HG03280 (cell line): ENCODE measurements around the gene MAPK4.
"Not testable (repeated sequence)": the region's sequence is repeated elsewhere in the genome, so short reads cannot be mapped to it uniquely, and the experiment has no call there.

Experiments used
- ATAC-seq: cut with Tn5 transposase; IDR thresholded peaks from one replicate; pipeline ENCODE4 v1.9.1; 2021; ENCODE audit warnings: mild to moderate bottlenecking, moderate library complexity; ENCODE audit not compliant: unreplicated experiment

Gene MAPK4

DNA sequence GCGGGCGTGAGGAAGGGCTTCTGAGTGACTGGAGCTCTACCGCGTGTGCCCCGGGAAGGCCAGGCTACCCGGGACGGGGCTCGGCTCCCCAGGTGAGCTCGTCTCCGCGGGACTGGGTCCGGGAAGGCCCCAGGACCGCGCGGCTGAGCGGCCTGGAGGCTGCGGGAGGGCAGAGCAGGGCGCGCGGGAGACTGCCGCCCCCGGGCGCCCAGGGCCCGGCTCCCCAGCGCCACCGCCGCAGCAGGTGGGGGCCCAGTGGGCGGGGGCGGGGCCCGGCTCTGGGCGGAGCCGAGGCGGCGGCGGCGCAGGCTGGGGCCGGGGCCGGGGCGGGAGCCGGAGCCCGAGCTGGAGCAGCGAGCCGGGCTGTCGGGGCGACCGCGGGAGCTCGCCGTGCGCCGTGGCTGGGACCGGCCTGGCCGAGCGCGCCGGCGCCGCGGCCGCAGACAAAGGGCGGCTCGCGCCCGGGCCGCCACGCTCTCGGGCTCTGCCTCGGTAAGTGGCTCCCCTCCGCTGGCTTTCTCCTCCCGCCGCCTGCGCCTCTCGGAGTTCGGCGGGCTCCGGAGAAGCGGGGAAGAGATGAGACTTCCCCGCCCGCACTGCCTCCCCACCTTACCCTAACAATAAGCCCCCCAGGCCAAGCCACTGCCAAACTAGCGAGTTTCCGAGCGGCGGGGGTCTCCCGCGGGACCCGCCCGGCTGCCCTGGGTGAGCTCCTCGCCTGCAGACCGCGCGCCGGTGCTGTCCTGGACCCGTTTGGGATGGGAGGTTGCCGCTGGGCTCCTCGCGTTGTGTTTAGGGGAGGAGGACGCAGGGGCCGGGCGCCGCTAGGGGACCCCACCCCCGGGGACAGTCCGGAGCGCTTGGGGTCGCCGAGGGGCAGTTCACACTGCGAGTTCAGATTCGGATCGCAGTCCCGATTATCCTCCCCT lies at the start of gene MAPK4:
Gene MAPK4 (plus strand): TSS at position 336 of the 929 bp plus-strand sequence. CDS start 103,872 bp downstream, outside the sequence.
- no peak for ATAC-seq

DNA sequence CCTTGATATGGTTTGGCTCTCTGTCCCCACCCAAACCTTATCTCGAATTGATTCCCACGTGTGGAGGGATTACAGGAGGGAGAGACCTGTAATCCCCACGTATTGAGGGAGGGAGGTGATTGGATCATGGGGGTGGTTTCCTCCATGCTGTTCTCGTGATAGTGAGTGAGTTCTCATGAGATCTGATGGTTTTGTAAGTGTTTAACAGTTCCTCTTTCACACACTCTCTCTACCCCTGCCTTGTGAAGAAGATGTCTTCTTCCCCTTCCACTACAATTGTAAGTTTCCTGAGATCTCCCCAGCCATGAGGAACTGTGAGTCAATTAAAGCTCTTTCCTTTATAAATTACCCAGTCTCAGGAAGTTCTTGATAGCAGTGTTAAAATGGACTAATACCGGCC lies 42.6 kb upstream of the MAPK4 start:
- ATAC-seq, result not testable (repeated sequence)

DNA sequence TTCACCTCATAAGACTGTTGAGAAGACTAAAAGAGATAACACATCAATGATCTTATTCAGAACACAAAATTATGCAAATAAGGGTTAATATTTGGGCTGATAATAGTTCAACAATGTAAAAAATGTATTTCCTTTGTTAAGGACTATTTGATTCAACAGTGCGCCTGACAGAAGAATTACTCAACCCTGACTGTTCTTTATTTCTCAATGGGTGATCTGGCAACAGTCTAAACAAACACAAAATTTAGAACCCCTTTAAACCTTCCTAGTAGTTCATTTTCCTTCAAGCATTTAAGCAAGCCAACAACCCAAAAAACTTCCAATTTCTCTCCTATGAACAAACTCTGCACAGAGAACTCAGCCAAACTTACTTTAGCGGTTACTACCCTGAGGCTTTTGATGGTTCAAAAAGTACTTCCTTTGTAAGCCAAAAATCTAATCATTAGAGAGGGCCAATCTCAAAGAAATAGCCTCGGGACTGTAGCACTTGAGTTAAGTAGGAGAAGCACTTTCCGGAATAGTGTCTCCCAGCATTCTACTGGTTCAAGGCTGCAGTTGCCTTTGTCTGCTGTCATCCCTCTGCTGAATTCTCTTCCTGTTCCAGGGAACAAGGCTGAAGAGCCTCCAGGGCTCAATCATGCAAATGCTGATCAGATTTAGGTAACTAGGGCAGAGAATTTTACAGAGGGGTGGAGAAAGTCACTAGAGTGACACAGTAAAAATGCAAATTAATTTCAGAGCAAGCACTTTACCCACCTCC lies 40.9 kb upstream of the MAPK4 start:
- no peak for ATAC-seq

DNA sequence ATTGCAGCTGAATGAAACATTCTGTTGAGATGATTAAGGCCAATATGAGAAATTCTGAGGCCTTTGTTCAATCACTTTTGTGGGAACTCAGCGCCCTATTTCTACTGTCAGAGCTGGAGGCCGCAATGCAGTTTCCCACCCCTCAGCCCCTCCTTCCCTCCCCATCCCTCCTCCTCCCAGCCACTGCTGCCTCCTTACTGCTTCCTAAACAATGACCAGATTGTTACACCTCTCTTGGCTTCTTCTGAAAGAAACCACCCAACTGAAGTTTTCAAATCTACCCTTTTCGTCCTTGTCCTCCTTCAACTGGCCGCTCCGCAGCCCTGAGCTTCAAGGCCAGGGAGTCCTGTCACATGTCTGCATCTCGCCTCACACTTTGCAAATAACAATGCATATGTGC lies 36.7 kb upstream of the MAPK4 start:
- no peak for ATAC-seq

DNA sequence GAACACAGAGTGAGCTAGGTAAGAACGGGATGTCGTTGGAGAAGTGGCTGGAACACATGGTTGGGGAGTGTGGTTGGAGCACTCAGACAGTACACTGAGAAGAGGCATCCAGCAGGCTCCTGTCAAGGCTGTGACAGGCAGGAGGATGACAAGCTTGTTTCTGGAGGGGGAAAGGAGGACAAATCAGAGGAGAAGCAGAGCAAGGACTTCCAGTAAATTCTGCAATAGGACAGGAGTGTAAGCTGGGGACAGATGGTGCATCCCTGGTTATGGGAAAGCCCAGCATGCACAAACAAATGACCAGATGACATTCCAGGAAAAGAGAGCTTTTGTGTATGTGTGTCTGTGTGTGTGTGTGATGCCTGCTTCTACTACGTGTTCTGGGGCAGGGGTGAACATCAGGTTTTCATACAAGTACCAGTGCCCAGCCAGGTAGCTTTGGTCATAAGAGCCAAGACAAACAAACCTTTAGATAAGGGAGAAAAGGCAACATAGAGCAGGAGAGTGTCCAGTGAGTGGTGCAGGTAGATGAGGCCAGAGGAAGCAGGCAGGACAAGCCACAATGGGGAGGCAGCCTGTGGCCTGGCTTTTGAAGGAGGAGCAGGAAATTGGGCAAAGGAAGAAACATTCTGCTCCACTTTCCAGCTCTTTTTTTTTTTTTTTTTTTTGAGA lies 32.1 kb upstream of the MAPK4 start:
- no peak for ATAC-seq

DNA sequence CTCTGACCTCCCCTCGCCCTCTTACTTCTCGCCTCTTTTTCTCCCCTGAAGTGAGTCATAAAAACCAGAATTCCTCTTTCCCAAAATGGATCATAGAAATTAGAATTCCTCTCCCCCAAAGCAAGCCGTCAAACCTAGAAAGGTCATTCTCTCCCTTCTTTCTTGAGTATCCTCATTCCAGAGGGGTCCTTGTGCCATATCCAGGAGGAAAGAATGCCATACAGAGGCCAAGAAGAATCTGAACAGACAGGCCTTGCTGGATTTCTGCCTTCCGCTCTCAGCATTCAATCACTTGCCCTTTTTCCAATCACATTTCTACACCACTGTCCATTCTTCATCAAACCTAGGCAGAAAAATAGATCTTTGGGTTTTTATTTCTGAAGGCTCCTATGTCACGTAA lies 31.1 kb upstream of the MAPK4 start:
- ATAC-seq, result no peak

DNA sequence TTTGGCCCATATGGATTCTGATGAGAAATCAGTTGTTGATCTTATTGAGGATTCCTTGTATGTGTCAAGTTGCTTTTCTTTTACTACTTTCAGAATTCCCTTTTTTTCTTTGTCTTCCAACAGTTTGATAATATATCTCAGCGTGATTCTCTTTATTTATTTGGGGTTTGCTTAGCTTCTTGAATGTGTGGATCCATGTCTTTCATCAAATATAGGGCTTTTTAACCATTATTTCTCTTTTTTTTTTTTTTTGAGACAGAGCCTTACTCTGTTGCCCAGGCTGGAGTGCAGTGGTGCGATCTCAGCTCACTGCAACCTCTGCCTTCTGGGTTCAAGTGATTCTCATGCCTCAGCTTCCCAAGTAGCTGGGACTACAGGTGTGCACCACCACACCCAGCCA lies 26.1 kb upstream of the MAPK4 start:
- ATAC-seq, result not testable (repeated sequence)

DNA sequence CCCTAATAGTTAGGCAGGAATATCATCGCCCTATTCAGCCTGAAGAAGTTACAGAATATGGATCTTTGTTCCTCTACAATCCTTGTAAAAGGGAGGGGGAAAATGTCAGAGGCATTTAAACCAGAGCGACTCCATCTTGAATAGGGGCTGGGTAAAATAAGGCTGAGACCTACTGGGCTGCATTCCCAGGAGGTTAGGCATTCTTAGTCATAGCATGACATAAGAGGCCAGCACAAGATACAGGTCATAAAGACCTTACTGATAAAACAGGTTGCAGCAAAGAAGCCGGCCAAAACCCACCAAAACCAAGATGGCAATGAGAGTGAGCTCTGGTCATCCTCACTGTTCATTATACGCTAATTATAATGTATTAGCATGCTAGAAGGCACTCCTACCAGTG lies 15.4 kb upstream of the MAPK4 start:
- ATAC-seq, result not testable (repeated sequence)

DNA sequence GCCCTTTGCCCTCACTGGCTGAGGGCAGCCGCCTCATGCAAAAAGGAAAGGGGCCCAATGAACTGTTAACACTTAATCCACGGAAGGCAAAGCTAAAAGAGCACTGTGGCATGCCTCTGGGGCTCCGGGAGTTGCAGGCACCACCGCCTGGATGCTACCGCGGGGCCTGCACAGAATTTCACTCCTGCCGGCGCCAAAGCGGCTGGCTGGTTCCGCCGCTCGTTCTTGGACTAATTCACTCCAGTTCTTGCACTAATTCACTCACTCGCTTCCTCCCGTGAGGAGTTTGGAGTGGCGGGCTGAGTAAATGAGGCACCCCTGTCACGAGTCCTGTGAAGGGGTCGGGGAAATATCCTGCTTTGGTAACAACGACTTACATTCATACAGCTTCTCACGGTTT lies 14.0 kb upstream of the MAPK4 start:
- ATAC-seq, result no peak

DNA sequence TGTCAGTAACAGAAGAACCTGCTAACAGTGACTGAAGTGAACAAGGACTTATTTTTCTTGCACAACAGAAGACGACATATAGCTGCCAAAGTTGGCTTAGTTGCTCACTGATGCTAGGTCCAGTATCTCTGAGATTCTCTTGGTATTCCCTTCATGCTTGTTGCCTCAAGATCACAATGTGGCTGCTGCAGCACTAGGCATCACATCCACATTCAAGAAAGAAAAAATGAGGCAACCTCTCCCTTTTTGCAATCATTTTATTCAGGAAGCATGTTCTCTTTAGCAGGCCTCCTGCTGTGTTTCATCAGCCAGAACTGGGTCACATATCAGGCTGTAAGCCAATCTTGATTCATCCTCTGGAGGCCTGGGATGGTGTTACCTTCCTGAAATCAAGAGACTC lies 11.7 kb upstream of the MAPK4 start:
- ATAC-seq, result no peak

DNA sequence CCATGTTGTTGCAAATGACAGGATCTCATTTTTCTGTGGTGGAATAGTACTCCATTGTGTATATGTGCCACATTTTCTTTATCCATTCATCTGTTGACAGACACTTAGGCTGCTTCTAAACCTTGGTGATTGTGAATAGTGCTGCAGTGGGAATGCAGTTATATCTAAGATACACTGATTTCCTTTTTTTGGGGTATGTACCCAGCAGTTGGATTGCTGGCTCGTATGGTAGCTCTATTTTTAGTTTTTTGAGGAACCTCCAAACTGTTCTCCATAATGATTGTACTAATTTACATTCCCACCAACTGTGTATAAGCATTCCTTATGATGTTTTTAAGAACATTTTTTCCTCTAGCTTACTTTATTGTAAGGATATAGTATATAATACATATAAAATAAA lies 8.2 kb upstream of the MAPK4 start:
- not testable (repeated sequence) for ATAC-seq

DNA sequence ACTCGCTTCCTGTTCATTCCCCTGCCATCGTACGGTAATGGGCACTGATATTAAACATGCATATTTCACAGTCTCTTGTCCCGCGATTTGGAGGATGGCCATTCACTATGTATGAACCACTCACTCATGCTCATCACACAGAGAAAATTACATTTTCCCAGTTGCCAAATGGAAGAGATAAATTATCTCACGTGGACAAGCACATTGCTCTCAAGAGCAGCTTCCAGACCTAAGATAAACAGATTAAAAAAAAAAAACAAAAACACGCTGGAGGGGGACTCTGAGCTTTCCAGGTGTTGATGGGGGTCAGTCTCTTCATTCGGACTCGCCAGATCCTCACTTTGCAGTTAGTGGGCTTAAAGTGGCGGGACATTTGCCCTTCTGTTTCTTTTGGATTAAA lies 1.7 kb upstream of the MAPK4 start:
- ATAC-seq, result no peak

DNA sequence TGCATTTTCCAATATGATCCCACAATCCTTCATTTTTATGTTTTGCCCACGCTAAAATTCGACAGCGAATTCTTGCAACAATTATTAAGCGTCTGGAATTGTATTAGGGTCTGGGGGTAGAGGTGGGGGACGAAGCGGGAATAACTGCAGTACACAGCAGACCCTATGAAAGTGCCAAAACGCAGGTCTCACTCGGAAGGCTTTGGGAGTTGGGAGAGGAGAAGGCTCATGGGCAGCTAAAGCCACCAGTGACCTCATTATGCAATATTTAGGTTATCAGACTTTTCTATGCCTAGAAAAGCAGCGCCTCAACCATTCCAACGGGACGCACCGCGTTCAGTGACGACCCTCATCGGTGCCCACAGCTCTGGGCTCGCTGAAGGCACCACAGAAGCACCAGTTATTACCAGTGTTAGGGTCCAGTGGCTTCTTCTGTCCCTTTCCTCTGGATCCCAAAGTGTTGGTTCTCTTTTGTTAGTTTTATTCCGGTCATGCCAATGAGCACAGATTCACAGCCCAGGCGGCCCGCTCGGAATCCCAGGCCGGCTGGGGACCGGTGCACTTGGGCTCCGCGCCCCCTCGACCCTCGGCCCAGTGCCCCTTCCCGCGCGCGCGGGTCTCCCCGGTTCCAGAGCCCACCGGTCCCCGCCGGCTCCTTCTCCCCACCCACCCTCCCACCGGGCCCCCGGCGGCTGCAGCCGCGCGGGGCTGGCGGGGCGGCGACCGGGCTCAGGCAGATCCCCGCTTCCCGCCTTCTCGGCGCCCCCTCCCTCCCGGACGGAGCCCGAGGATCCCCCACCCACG lies 737 bp upstream of the MAPK4 start:
- ATAC-seq, result no peak

DNA sequence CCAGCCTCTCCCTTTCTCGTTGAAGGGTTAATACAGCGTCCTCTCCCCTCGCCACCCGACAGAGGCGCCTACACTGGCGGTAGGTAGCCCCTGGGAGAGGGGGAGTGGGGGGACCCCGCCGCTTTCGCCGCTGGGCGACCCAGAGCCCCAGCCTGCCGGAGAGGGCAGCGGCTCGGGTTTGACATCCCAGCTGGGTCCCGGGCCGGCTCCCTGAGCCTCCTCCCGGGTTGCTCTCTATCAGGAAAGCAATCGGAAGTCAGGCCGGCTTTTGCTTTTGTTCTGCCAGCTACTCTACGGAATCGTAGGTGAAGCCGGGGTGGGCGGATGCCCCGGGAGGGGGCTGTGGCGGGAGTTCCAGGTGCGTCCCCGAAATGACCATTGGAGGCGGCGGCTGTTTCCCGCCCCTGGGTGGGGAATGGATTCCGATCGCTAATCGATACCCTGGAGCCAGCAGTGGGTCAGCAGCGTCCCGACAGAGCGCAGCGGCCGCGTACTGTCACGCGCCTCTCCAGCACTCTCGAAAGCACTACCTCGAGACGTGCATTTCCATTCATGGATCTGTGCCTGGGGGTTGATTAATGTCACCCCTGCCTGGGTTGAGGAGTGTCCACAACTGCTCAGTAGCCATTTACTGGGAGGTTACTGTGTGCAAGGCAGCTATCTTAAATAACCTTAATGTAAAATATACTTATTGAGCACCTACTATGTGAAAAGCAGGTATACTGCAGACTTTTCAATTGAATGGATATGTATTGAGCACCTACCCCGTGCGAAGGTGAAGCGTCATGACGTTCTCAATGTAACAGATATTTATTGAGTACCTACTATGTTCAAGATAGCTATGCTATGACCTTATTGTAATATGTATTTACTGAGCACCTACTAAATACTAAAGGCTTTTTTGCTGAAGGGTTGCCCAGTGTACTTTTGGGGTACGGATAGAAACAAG lies 1.1 kb downstream of the MAPK4 start:
- no peak for ATAC-seq

DNA sequence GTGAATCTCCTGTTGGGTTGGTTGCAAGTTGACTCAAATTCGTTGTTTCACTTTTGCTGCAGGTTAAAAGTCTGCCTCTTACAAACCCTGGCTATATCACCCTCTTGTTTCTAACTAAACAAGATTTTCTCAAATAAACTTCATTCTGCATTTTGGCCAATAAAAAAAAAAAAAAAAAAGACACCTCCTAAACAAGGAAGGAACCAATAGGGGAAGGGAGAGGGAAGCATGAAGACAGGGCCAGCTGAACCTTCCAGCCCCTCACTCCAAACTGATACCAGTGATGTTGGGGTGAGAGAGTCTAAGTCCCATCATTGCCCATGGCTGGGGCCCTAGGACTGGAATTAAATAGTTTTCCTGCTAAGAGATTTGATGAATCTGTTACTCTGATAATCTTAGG lies 2.4 kb downstream of the MAPK4 start:
- ATAC-seq, result not testable (repeated sequence)

DNA sequence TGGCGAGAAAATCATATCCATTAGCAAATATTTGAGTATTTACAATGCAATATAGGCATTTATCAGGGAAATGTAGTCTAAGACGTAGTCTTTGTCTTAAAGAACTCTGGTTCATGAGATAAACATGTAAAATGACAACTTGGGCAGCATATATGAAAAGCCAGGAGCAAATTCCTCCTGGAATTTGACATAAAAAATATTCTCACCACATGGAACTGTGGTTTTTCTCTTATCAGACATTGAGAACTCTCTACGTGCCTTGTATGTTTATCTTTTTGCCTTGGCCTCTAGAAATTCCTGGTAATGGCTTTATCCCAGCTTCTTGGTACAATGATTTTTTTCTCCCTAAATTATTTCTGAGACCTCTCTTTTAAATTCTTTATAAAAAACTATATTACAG lies 2.8 kb downstream of the MAPK4 start:
- no peak for ATAC-seq

DNA sequence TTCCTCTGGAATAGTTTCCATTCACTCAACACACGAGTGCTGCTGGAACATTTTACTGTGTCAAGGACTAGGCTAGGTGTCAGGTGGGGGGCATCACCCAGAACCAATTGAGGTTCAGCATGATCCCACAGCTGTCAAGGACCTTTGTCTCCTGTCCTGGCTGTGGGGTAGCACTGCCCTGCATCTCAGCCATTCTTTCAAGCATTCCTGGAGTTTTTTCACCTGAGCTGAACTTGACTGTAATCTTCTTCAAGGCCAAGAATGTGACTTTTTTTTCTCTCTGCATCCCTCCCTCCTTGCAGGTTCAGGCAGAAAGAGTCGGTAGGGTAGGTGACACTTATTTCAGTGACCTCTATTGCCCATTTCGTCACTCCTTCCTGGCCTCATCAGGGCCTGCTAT lies 3.5 kb downstream of the MAPK4 start:
- ATAC-seq, result no peak

DNA sequence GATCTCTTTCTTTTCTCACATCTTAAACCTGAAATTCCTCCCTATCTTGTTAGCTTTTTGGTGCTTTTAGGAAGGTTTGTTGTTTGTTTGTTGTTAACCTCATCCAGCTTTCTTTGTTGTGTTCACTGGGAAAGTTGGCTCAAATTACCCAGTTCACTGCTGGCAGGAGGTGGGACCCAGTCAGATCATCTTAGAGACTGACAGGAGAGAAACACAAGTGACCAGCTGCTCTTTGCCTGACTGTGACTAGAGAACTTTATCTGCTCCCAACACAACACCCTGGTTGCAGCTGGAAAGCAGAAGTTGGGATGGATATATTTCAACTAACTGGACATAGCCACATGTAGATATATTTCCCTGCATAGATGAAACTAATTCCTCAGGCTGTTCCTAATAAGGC lies 10.0 kb downstream of the MAPK4 start:
- no peak for ATAC-seq

DNA sequence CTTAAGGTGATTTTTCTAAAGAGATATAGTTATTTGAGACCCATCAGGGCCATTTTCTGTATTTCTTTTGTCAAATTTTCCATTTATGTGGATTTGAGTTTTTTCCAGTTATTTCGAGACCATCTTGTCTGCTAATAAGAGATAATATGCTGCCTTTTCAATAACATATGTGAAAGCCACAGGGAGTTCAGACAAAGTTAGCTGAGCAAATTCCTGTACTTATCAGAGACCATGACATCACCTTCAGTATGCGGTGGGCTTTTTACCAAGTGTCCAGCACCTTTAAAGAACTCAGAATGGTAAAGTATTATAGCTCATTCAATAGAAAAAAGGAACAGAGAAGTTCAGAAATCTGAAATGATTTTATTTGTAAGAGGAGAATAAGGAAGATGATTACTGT lies 11.7 kb downstream of the MAPK4 start:
- no peak for ATAC-seq

DNA sequence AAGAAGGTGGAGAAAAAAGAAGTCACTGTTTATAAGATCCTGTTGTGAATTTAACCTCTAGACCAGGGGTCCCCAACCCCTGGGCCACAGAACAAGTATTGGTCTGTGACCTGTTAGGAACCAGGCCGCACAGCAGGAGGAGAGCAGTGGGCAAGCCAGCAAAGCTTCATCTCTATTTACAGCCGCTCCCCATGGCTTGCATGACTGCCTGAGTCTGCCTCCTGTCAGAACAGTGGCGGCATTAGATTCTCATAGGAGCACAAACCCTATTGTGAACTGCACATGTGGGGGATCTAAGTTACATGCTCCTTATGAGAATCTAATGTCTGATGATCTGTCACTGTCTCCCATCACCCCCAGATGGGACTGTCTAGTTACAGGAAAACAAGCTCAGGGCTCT lies 13.3 kb downstream of the MAPK4 start:
- not testable (repeated sequence) for ATAC-seq
